IPS DF 4.7 (cell line): ENCODE results near the gene ELL2.

Experiments
- DNase-seq: peaks from one replicate; pipeline ENCODE4 v3.0.0-alpha.2; 2013; ENCODE audit warnings: low spot score; ENCODE audit errors: extremely low read depth

Gene ELL2

GRCh38 chr5:95956900-95957293 lies 4.8 kb downstream of the ELL2 start:
- DNase-seq = no peak

GRCh38 chr5:95956021-95956899 lies 5.4 kb downstream of the ELL2 start:
- DNase-seq = no peak

- no peak for DNase-seq
Measured at GRCh38 chr5:95954716-95955115, 6.9 kb downstream of the ELL2 start.

DNA sequence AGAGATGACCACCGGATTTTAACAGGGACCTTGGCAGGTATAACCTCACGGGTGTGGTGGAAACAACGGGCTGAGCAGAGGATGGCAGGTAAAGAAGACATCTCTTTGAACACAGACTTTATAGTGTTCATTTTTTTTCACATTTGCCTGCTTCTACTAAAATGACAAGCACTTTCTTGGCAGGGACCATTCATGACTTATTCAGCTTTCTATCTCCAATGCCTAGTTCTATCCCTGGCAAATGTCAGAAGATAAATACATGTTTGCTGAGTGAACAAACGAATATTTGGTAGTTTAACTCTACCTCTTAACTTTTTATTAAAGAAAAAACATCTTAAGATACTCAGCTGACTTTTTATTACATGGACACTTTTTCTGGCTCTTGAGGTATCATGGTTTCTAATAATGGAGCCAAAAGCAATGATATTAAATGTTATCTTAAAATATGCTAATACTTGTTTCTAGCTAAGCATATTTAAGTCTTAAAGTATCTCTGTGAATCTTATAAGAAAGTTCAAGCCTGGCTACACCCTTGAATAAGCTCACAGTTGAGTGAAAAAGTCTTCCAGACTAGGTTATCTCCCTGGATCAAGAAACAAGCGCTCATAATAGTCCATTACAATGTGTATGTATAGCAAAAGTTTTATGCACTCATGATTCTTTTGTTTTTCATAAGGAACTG lies 8.5 kb downstream of the ELL2 start:
- no peak for DNase-seq

GRCh38 chr5:95951916-95952315 lies 9.7 kb downstream of the ELL2 start:
- DNase-seq = no peak

DNA sequence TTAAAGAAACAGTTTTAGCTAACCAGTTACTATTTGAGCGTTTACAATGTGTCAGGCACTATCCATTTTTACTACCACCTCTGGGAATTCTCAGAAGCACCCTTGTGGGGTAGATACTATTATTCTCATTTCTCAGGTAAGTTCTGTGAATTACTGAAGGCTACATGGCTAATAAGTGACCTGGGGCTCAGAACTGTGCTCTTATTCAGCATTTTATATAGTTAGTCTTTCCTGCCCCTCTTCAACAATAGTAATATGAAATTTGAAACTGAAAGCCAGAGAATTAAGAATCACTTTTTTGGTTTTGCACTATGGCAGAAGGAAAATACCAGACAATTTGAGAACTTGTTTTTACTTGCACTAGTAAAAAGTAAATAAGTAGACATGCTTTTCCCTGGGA lies 11.8 kb downstream of the ELL2 start:
- DNase-seq = no peak

DNA sequence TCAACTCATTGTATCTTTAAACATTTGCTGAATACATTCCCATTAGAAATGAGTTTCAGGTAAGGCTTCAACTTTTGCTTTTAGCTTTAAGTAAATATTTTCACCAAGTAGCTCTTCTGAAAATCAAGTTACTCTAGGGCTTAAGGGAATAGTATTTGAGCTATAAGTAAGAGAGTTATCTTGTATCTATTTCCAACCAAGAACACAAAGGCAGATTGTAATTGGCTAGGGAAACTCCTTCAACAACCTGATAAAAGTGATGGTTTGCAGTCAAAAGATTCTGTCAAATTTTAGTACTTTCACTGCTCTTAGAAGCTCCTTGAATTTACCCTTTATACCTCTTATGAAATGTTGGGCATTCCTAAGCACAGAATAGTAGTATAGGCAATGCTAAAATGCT lies 13.0 kb downstream of the ELL2 start:
- DNase-seq = no peak

DNA sequence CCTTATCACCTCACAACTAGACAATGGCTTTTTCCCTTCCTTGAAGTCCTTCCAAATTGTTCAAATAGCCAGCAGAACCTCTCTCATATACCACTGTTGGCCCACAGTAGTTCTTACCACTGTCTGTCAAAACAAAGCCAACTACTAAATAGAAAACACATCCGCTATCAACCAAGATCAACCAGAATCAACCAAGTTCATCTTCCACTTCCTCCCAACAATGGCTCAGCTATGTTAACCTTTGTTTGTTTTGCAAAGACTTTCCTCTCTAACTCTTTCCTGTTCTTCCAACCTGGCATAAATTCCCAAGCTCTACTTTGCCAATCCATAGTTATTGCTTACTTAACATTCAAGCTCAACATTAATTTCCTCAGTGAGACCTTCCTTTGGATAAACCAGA lies 15.2 kb downstream of the ELL2 start:
- no peak for DNase-seq

DNA sequence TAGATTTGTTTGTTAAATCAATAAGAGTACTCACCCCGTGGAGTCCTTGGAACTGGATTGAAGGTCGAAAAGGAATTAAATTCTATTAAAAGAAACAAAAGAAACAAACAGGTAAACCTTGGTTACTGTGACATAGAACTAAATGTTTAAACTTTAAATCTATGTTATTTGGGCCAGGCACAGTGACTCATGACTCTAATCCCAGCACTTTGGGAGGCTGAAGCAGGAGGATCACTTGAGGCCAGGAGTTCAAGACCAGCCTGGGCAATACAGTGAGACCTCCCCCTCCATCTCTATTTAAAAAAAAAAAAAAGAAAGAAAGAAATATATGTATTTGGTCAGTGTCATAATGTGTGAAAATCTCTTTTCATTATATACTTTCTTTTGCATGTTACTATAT lies 18.7 kb downstream of the ELL2 start:
- DNase-seq = no peak

DNA sequence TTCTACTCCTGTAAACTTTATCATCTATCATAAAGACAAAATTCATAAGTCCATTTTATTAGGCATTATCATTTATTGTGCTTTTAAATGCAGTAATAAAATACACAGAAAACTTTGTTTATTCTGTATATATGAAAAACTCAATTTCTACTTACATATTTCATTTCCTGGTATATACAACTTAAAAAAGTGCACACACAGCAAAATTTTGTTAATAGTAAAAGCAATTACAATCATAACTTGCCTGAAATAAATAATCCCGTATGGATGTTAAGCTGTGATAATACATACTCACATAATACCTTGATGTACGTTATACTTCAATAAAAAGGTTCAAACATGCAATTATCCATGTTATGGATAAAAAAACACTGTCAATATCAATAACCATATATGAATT lies 19.2 kb downstream of the ELL2 start:
- DNase-seq = no peak

DNA sequence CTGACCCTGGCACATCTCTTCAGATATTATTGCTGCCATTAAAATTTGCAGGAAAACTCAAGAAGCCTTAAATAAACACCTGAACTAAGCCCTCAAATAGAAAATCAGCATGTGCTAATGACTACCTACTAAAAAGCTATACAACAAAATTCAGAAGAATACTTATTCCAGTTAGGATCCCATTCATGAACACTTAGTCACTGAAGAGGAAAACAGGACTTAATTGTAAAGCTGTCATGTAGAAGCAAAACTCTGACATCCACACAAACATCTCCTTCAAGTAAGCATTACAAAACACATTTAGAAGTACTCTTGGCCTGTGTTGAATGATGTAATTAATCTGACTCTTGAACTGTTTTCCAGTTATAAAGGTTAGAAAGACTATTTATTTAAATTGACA lies 19.9 kb downstream of the ELL2 start:
- no peak for DNase-seq

- no peak for DNase-seq
Measured at GRCh38 chr5:95940758-95941682, 20.6 kb downstream of the ELL2 start.

- DNase-seq = no peak
Measured at GRCh38 chr5:95939465-95939864, 22.2 kb downstream of the ELL2 start.

- no peak for DNase-seq
Measured at GRCh38 chr5:95938766-95939165, 22.9 kb downstream of the ELL2 start.

DNA sequence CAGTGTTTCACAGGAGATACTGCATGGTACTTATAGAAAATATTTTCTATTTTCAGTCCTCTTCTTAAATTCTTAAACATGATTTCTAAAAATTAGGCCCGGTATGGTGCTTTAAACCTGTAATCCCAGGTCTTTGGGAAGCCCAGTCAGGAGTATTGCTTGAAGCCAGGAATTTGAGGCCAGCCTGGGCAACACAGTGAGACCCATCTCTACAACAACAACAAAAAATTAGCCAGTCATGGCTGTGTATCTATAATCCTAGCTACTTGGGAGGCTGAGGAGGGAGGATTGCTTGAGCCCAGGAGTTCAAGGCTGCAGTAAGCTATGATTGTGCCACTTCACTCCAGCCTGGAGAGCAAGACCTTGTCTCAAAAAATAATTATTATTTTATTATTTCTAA lies 23.3 kb downstream of the ELL2 start:
- DNase-seq = no peak

DNA sequence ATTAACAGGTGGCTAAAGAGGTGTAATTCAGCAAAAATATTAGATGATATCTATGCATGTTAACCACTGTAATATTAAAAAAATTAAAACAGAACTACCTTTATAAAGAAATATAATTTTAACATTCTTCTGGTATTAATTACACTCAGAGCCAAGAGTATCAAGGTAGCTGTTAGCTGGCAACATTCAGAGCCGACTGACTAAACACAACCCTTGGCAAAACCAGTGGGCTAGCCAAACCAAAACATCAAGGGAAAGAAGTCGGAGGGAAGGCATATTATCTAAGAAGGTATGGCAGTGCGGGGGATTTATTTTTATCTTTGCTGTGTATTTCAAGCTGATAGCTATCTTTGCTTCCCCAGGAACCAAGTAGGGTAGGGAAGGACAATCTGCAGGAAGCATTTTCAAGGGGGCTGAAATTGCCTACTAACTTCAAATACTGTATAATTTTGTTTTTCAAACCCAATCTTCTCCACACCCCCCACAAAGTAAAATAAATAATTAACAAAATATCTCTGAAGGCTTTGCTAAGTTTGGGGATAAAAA lies 24.0 kb downstream of the ELL2 start:
- DNase-seq = no peak

GRCh38 chr5:95936812-95937397 lies 24.7 kb downstream of the ELL2 start:
- DNase-seq = no peak

DNA sequence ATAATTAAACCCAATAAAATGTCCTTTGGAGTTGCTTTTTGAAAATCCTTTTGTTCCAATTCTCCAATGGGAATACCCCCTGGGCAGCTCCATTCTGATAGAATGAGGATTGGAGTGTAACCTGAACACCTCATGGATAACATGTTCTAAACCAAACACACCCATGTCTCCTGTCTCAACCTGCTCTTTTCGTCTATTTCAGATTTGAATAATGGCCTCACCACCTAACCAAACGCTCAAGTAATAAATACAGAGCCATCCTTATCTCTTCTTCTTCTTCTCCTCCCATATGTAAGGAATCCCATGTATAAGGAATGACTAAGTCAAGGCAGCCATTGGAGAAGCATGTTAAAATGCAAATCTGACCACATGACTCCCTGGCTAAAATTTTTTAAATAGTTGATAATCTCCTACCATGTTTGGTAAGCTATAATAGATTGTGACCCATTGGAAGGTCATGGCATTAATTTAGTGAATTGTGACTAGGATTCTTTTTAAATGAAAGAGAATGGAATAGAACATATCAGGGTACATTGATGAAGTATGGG lies 26.0 kb downstream of the ELL2 start:
- no peak for DNase-seq

DNA sequence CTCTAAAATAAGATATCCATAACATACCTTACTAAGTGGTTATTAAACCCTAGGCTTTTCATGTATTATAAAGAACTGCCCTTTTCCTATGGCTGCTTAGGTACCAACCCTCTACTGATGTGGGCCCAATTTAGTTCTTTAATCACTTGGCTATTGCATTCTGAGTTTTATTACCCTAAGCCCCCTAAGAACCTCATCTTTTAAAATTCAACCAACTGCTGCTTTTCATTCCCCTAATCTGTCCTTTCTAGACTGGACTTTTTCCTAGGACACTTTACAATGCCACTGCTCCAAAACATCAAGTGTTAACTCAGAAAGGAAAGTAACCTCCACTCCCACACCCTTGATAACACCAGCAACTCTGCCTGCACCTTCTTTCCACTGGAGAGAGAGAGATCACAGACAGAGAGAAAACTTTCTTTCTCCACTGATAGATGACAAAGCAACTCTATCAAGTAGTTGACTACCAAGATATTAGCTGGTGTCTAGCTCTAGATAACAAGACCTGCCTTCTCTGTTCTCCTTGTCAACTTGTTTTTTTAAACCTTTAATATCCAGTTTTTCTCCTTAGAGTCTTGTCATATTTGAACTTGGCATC lies 27.3 kb downstream of the ELL2 start:
- DNase-seq = no peak

DNA sequence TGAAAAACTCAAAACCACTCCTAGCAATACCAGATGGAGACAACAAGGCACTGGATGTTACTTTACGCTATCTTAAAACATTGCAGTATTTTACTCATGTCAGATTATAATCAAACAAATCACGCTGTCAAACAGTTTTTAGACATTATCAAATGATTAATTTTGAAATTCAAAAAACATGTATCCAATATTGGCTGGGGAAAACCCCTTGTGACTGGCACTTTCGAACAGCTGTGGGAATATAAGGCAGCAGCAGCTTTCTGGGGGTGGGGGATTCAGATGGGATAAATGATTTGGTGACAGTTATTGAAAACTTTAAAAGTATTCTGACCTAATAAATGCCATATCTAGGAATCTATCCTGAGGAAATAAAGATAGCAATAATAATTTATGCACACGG lies 28.7 kb downstream of the ELL2 start:
- DNase-seq = no peak
